GM21825 (cell line): Measurements from ENCODE around the gene KIAA0586.
"Not testable (repeated sequence)": the region's sequence is repeated elsewhere in the genome, so short reads cannot be mapped to it uniquely, and the experiment has no call there.

Experiments used
- ATAC-seq: cut with Tn5 transposase; IDR thresholded peaks from one replicate; pipeline ENCODE4 v1.9.1; 2021; ENCODE audit warnings: mild to moderate bottlenecking, moderate library complexity; ENCODE audit not compliant: unreplicated experiment

Gene KIAA0586

GRCh38 chr14:58588321-58588720 lies 160.8 kb downstream of the KIAA0586 start:
- ATAC-seq: not testable (repeated sequence)

- no peak for ATAC-seq
Measured at GRCh38 chr14:58593977-58594376, 166.5 kb downstream of the KIAA0586 start.

GRCh38 chr14:58597041-58597440 lies 169.5 kb downstream of the KIAA0586 start:
- no peak for ATAC-seq

GRCh38 chr14:58598028-58598803 lies 170.7 kb downstream of the KIAA0586 start:
- no peak for ATAC-seq

- ATAC-seq: no peak
Measured at GRCh38 chr14:58598804-58599525, 171.4 kb downstream of the KIAA0586 start.

- no peak for ATAC-seq
Measured at GRCh38 chr14:58599707-58600106, 172.2 kb downstream of the KIAA0586 start.
